ENCODE data around the gene ALX4.

Gene ALX4

DNA sequence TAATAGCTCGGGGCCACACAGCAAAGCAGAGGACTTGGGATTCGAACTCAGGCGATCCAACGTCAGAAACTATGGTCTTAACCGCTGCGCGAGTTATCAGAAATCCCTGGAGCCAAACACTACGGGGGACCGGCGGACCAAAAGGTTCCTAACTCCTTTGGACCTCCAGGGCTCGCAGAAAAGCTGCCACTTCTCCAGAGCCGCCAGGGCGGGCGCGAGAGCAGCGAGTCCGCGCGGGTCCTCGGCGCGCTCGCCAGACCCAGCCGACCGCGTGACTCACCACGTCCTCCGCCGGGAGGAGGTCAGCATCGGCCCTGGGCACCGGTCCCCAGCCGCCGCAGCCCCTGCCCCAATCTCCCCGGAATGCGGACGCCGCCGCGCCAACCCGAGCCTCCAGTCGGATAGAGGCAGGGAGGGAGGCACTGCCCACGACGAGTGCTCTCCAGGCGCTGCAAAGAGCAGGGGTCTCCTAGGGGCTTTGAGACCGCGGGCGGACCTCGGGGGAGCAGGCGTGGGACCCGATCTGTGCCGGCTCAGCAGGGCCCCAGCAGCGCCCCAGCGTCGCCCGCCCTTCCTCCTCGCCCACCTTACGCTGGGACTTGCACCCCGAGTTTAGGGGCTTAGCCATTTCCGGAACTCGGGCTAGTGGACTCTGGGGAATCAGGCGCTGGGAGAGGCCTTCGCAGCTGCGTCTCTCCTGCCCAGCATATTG, 6.2 kb upstream of the ALX4 start:
- no peak for DNase-seq (ENCODE audit: low read depth in 2 of 2)

DNA sequence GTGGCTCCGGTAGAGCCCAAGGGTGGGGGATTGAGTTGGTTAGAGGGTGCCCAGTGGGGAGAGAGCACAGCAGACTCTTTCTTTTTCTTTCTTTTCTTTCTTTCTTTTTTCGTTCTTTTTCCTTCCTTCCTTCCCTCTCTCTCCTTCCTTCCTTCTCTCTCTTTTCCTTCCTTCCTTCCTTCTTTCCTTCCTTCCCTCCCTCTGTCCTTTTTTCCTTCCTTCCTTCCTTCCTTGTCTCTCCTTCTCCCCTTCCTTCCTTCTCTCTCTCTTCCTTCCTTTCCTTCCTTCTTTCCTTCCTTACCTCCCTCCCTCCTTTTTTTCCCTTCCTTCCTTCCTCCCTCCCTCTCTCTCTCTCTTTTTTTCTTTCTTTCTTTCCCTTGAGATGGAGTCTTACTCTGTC, 4.8 kb upstream of the ALX4 start:
- no peak for DNase-seq (ENCODE audit: low read depth in 2 of 2)

DNA sequence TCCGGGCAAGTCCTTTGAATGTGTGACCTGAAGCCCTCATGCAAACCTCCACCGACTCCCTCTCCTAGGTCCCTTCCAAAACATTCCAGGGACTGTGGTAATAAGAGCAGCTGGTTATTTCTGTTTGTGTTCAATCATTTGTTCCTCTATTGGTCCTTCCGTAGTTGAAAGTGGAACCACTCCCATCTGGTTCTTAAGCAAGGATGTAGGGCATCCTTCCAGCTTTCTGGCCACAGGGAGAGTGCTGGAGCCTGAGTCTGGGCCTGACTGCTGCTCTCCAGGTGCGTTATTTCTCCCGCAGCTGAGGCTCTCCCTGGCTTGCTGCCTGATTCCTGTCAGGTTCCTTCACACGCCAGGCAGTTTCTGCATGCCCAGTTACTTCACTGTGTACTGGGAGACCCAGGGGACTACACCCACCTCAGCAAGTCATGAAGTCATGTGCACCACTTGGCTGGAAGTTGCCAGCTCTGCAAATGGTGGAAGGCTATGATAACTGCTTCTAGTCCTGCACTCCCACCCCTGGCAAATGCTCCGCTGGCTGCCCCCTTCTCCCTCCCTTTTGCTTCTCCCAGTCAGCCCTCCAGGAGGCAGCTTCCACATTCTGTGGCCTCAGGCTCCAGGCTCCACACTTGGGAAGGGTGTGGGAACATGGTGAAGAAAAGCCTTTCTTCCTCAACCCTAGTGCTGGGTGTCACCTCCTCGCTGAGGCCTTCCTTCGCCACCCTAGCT, 4.0 kb upstream of the ALX4 start:
- DNase-seq (ENCODE audit: low read depth in 2 of 2) = no peak

DNA sequence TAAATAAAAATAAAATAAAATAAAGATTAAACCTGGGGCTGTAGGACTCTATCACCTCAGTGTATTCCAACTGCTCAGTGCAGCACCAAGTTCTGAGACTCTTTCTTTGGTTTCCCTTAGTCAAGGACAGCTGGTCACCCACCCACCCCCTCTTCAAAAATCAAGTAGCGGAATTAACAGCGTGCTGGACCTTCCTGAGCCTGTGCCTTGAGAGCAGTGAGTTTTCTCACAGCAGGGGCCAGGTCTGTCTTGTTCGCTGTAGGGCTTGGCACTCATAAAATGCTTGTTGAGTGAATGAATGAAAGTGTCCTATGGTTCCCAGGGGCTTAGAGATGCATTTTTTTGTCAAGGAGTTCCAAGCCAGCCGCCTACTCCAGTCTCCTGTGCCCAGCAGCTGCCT, 2.9 kb upstream of the ALX4 start:
- no peak for DNase-seq (ENCODE audit: low read depth in 2 of 2)

DNA sequence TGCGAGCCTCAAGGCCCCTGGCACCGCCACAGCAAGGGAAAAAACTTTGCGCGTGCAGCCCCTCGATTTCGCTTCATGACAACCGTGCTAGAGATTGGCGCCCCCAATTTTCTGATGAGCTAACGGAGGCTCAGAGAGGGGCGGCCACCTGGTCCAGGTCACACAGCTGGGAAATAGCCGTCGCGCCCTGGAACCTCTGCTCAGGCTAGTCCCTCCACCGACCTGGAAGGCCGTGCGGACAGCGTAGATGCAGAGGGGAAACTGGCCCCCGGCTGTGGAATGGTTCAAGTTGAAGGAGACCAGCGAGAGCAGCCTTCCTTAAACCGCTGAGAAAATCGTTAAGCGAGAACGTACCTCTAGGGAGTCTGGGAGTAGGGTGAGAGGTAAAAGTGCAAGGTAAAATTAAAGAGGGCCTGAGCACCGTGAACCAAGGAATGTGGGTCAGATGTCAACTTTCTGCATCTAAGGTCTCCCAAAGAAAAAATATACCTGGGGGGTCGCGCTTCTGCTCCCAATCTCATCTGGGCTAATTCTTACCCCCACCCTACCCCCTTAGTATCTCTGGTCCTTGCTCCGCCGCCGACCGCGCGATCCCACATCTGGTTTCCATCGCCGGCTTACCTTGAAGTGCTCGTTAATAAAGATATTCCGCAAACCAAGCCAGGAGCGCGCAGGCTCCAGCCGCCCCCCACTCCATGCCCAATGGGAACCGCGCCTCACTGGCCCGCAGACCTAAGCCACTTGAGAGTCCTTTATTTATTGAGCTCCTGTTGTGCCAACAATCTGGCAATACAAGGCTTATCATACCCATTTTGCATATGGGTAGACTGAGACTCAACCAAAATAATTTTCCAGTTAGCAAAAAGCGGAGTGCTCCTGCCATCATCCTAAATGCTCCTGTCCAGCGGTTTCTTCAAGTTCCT, 1.7 kb upstream of the ALX4 start:
- DNase-seq (ENCODE audit: low read depth in 2 of 2) = no peak

DNA sequence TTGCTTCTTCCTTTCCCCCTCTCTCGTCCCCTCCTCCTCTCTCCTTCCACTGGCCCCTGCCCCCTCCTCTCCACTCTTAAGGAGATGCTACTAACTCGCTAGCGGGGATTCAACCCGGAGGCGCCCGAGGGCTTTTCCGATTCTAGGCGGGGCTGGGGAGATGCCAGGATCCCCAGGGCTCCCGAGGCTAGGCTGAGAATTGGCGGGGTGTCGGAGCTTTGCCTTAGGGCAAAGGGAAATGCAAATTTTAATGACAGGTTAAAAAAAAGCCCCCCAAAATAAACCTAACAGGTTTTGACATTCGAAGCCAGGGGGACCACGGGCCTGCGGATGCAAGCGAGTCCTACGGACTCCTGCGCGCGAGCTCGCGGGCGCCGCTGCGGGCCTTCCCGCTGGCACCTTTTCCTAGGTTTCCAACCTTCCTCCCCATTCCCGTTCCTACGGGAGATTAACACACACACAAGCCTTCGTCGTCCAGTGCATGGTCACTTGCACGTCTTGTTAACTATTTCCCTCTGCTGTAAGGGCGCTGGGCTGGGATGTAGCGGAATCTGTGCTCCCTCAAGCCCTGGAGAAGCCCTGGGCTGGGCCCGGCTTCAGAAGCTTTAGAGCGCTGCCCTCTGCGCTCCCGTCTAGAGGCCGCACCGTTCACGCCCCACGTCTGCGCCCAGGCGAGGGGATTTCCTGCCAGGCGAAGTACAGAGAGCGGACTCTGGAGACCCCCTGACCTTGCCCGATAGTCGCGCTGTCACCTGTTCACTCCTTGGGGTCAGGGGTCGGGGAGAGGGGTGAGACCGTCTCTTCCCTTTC, 729 bp upstream of the ALX4 start:
- no peak for DNase-seq (ENCODE audit: low read depth in 2 of 2)

DNA sequence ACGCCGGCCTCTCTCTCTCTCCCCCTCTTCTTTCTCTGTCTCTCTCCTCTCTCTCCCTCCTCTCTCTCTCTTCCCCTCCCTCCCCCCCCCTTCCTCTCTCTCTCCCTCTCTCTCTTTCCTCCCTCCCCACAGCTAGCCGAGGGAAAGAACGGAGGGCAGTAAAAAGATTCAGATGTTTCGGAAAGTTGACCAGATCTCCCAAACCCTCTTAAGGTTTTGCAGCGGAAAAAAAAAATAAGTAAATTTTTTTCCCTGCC, 195 bp upstream of the ALX4 start:
- no peak for DNase-seq (ENCODE audit: low read depth in 2 of 2)

DNA sequence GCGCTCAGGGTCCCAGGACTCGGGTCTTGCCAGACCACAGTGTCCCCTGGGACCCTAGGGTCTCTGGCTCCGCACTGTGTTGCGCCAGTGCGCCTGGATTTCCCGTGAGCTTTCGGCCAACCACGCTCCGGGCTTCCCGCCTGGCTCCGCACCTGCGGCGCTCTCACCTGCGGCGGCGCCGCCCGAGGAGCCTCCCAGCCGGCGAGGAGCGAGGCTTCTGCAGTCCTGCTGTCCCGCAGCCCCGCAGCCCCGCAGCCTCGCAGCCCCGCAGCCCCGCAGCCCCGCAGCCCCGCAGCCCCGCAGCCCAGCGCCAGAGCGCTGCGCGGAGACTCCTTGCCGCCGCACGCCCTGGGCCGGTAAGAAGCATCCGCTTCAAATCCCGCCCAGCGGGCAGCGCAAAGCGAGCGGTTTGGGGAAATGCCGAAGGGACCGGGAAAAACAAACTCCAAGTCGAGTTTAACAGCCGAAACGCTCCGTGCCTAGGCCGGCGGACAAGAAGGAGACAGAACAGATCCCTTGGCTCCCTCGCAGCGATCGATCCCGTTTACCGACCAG, 939 bp downstream of the ALX4 start:
- no peak for DNase-seq (ENCODE audit: low read depth in 2 of 2)

DNA sequence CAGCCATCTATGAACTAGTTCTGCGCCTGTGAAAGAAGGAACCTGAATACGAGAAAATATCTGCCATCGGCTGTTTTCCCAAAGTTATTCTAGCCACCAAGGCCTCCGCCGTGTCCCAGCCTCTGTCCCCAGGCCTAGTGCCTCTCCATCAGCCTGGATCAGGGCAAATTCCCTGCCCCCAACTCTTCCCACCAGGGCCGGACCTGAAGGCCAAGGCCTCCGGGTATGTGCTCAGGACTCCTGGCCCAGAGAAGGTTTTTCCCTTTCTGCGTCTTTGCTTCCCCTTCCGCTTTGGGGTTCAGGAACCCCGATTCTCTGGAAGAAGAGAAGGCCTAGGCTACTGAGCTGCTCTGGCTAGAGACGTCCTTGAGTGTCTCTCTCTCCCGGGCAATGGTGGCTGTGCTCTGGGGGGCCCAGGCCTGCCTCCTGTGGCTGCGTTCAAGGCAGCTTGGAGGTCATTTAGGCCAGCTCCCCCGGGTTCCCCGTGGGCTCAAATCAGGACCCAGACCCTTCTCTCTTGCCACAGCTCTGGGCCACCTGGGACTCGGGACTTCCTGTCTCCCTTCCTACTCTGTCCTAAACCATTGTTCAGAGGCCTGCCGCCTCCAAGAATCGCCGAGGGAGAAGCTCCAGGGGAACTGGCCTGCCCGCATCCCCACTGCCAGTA, 1.6 kb downstream of the ALX4 start:
- DNase-seq (ENCODE audit: low read depth in 2 of 2) = no peak

DNA sequence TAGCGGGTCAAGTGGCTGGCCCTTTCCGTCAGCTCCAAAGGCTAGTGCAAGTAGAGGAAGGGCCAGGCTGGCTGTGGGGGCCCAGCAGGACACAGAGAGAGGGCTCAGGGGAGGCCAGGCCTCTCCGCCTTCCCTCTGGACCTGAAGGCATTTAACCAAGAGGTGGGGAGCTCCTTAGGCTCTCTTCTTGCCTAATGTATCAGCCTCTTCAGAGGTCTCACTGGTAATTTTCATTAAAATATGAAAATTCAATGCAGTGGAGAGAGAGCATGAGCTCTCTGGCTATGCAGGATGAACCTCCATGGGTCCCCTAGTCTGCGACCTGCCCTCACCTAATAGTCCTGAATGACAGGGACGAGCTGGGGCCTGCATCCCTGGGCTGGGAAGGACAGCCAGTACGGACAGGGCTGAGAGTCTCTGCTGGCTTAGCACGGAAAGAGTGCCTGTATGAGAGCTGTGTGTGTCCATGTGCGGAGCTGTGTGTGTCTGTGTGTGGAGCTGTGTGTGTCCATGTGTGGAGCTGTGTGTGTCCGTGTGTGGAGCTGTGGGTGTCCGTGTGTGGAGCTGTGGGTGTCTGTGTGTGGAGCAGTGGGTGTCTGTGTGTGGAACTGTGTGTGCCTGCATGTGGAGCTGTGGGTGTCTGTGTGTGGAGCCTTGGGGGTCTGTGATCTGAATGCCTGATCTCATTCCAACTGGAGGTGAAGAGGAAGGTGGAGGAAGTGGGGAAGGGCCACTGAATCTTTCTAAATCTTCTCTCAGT, 2.4 kb downstream of the ALX4 start:
- DNase-seq (ENCODE audit: low read depth in 2 of 2) = no peak

DNA sequence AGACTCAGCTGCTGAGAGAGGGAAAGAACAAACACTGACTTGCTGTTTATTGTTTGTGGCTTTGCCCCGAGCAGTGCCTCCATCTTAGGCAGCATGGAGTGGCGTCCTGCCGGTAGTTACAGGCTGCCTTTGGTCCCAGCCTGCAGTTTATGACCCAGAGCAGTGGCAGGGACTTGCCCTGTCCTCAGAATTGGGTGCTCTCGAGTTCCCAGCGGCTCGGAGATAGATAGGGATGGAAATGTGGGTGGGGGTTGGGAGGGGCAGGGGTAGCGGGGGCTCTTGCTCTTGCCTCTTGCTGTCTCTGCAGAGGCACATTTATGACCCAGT, 3.1 kb downstream of the ALX4 start:
- no peak for DNase-seq (ENCODE audit: low read depth in 2 of 2)

DNA sequence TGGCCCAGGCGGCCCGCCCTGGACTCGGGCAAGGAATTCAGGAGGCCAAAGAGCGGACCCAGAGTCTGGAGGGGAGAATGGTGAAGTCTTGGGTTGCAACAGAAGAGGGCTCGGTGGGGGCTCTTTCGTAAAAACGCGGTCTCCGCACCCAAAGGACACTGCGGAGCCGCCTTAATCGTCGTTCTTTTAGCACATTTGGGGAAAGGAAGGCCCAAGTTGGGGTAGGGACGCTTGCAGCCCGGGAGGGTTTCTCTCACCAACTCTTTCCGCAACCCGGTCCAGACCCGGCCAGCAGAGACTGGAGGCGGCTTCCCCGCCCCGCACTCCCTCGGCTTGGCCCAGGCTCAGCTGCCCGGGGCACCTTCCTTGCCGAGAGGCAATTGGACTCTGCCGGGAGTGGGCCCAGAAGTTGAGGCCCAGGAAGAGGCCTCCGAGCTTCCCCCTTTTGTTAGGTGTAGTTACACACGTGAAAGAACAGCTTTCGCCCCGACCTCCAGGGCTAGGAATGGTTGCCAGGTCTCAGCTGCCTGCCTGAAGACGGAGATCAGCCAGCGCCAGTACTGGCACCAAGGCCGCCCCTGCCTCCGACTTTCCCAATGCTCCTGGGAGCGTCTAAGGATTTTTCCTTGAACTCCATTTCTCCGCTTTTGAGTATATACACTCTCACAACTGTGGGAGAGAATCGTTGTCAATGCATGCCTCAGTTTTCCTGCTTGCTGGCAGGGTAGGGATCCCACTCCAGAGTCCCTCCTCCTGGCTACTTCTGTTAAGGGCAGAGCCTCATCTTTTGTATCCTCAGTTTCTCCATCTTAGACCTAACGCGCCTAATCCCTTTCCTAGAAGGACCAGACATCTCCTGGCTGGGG, 3.7 kb downstream of the ALX4 start:
- DNase-seq (ENCODE audit: low read depth in 2 of 2) = no peak

DNA sequence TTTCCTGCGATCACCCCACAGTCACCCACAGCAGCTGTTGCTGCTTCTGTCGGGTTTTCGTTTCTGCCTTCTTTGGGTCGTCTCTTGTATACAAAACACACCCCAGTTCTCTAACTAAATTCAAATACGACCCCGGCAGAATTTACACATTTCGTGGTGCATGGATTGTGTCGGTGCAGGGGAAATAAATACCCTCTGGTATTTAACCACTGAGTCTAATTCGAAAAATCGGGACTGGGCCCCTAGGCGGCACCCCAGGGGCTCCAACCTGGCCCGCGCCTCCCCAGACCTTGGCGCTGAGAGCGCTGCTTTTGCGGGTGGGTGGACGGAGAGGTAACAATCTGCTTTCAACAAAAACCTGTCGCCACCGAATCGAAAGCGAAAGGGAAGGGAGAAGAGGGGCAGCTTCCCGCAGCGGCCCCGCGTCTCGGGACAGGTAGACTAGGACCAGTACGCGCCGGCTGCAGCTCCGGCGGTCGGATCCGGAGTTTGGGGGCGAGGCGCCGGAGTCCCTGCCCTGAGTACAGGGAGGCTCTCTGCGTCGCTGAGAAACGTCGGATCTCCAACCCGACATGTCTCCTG, 4.4 kb downstream of the ALX4 start:
- DNase-seq (ENCODE audit: low read depth in 2 of 2) = no peak

DNA sequence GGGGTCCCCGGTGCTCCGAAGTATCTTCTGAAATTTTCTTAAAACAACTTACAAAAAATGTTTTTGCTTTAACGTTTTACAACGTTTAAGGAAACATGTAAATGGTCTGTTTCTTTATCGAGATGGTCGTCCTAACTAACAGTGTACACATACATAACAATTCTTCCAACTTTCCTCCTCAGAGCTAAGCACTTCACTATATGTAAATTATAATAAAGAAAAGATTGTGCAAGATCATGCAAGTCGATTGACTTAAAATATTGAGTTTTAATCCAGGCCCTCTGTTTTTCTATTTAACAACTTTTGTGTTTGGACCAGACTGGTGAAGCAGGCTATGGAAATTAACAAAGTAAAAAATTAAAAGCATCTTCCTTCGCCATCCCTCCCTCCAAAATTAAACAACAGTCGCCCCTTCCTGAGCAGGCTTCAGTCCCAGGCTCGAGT, 4.9 kb downstream of the ALX4 start:
- no peak for DNase-seq (ENCODE audit: low read depth in 2 of 2)

DNA sequence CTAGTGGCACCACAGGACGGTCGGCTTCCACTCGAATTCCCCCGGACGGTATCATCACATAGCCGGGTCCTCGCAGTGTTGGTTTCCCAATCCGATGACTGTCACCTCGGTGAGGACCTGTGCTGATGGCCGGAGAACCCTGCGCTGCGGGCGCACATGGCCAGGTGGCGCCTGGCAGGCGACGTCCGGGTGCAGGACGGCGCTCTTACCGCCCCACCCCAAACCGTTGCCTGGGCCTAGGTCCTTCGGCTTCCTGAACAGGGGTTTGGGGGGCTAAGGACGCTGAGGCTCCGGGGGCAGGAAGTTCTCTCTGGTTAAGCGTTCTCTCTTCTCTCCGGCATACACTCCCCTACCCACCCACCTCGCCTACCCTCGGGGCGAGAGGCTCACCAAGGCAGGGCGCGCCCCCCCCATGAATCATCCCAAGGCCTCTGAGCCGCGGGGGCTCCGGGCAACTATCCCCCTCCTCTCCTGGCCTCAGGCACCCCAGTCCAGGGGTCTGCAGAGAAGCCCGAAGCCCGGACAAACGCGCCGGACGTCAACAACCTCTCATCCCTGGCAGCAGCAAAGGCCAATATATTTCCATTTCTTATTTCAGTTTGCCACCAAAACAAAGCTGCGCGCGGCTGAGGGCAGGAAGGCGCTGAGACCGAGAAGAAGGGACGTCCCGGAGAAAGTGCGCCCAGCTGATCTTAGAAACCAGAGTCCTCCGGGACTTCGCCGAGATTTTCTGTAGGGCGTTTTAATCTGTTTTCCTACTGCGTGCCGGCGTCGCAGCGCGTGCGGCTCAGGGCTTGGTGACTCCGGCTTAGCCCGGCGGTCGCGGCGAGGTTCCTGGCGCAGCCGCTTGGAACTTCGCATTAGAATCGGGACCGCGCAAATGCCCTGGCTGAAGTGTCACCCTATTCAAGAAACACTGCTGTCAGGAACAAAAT, 5.6 kb downstream of the ALX4 start:
- DNase-seq (ENCODE audit: low read depth in 2 of 2) = no peak

DNA sequence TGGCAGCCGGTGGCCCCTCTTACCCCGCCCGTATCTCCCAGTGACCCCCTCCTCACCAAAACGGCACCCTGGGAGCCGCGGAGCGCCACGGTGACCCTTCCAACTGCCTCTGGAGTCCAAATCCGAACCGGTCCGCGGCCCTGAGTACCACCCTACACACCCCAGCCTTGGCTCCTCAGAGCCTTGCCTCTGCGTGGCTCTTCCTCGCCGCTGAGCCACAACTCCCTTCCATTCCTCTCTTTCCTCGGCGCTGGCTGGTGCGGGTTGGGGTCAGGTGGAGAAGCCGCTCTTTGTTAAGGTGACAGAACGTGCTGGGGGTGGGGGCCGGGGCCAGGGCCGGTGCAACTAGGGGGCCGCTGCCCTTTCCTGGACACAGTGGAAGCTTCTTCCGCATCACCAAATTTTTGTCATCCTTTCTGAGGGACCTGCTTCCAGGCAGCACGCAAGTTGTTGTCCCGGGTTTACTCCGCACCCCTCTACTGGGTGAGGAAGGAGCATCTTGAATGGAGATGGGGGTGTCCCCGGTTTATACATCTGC, 6.5 kb downstream of the ALX4 start:
- DNase-seq (ENCODE audit: low read depth in 2 of 2) = no peak

DNA sequence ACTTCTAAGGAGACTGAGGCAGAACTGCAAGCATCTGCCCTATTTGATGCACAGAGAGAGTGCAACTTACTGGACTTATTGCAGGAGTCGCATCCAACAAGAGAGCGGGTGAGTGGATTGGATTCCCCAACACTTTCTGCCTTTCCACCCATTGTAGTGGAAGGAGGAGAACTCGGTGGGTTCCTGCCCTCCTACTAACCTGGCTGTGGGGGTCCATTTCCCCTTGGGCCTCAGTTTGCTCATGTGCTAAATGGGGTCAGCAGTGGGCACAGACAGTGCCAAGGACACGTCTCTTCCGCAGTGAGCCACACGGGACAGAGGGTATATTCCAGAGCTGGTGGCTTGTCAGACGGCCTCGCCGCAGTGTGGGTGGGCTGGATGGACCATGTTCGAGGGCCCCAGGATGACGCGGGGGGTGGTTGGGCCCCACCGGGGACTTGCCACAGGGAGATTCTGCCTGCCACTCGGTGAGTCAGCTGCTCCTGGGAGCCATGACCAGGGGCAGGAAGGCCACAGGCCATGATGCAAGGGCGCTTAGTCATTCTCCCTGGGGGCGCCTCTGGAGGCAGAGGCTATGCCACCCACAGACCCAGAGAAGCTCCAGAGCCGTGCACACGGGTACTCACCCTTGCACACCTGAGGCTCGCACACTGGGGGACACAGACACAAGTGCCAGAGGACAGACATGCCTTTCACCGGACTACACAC, 8.2 kb downstream of the ALX4 start:
- DNase-seq (ENCODE audit: low read depth in 2 of 2) = no peak

Data from fibroblast of skin of left quadriceps (primary cell).